Stomach (tissue), 4 donors: ENCODE results near the gene TMTC2.

Experiments used
- POLR2A ChIP-seq, 4 donors: fragments of 450-650 bp; IDR thresholded peaks; one replicate each; pipeline ENCODE4 v1.6.1; 2016; ENCODE audit warnings: antibody characterized with exemption in 4 of 4, control low read depth in 2 of 4, mild to moderate bottlenecking in 1 of 4, moderate library complexity in 1 of 4
- TF ChIP-seq, protein P1 (sequence below), 7 experiments: fragments of 450-650 bp in 4 of 7; fragments of 200-600 bp in 3 of 7; sonication (generic) in 3 of 7; IDR thresholded peaks; one replicate each; pipeline ENCODE4 v1.5.1; 2016 to 2019; ENCODE audit warnings: antibody characterized with exemption in 7 of 7, control low read depth in 2 of 7, mild to moderate bottlenecking in 1 of 7

DNA sequence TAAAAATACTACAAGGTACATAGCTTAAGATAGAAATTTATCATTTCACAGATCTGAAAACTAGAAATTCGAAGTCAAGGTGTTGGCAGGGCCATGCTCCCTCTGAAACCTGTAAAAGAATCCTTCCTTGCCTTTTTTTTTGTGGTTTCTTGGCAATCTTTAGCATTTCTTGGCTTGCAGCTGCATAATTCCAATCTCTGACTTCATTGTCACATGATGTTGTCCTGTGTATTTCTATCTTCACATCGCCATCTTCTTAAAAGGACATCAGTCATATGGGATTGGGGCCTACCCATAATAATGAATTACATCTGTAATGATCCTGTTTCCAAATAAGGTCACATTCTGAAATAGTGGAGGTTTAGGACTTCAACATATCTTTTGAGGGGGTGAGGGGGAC is 250.4 kb downstream of the TMTC2 start:
- no peak for TF ChIP-seq POLR2A (IDR thresholded peaks at IDR 0.05)
- TF ChIP-seq, protein P1, sequence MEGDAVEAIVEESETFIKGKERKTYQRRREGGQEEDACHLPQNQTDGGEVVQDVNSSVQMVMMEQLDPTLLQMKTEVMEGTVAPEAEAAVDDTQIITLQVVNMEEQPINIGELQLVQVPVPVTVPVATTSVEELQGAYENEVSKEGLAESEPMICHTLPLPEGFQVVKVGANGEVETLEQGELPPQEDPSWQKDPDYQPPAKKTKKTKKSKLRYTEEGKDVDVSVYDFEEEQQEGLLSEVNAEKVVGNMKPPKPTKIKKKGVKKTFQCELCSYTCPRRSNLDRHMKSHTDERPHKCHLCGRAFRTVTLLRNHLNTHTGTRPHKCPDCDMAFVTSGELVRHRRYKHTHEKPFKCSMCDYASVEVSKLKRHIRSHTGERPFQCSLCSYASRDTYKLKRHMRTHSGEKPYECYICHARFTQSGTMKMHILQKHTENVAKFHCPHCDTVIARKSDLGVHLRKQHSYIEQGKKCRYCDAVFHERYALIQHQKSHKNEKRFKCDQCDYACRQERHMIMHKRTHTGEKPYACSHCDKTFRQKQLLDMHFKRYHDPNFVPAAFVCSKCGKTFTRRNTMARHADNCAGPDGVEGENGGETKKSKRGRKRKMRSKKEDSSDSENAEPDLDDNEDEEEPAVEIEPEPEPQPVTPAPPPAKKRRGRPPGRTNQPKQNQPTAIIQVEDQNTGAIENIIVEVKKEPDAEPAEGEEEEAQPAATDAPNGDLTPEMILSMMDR (IDR thresholded peaks at IDR 0.05) = no peak
